Hepatocyte (in vitro differentiated cells): ENCODE data around the gene ATAT1. TPM values are rescaled to one million over a fixed set of nuclear protein-coding genes. Genes with fewer than 3 reads are reported as not detected.
"Not testable (repeated sequence)": the region's sequence is repeated elsewhere in the genome, so short reads cannot be mapped to it uniquely, and the experiment has no call there.

Source experiments
- DNase-seq: peaks from one replicate; pipeline ENCODE4 v3.0.0-alpha.2; 2016; ENCODE audit warnings: low spot score
- H2AFZ ChIP-seq: fragments of 200-600 bp; sonication (generic); 2 replicates; pipeline ENCODE4 v1.6.0; 2016; ENCODE audit warnings: antibody characterized with exemption, mild to moderate bottlenecking
- H3K27ac ChIP-seq: fragments of 200-600 bp; sonication (generic); 2 replicates; pipeline ENCODE4 v1.5.1; 2016; ENCODE audit warnings: mild to moderate bottlenecking
- H3K27me3 ChIP-seq: fragments of 200-600 bp; sonication (generic); 2 replicates; pipeline ENCODE4 v1.6.1; 2016
- H3K36me3 ChIP-seq: fragments of 200-600 bp; sonication (generic); replicated peaks from 2 replicates; pipeline ENCODE4 v1.5.1; 2016; ENCODE audit warnings: low read depth; ENCODE audit not compliant: insufficient read depth
- H3K4me1 ChIP-seq: fragments of 200-600 bp; sonication (generic); 2 replicates; pipeline ENCODE4 v1.5.1; 2016; ENCODE audit warnings: mild to moderate bottlenecking, moderate library complexity; ENCODE audit not compliant: insufficient read depth
- H3K4me2 ChIP-seq: fragments of 200-600 bp; sonication (generic); 2 replicates; pipeline ENCODE4 v1.6.0; 2016
- H3K4me3 ChIP-seq: fragments of 200-600 bp; sonication (generic); 2 replicates; pipeline ENCODE4 v1.5.1; 2016; ENCODE audit warnings: mild to moderate bottlenecking
- H3K79me2 ChIP-seq: fragments of 200-600 bp; sonication (generic); 2 replicates; pipeline ENCODE4 v1.6.0; 2017; ENCODE audit warnings: mild to moderate bottlenecking
- H3K9me2 ChIP-seq: fragments of 200-600 bp; sonication (generic); replicated peaks from 2 replicates; pipeline ENCODE4 v1.6.0; 2017; ENCODE audit warnings: mild to moderate bottlenecking; ENCODE audit not compliant: insufficient read depth
- H3K9me3 ChIP-seq: fragments of 200-600 bp; sonication (generic); 2 replicates; pipeline ENCODE4 v1.5.1; 2016; ENCODE audit warnings: low read depth, mild to moderate bottlenecking
- H4K20me1 ChIP-seq: fragments of 200-600 bp; sonication (generic); 2 replicates; pipeline ENCODE4 v1.6.0; 2016; ENCODE audit warnings: mild to moderate bottlenecking; ENCODE audit not compliant: insufficient read depth, poor library complexity, severe bottlenecking
- EZH2 ChIP-seq: fragments of 200-600 bp; sonication (generic); IDR thresholded peaks from 2 replicates; pipeline ENCODE4 v1.6.1; 2016; ENCODE audit warnings: antibody characterized with exemption, mild to moderate bottlenecking, borderline replicate concordance
- EZH2phosphoT487 ChIP-seq: fragments of 200-600 bp; sonication (generic); IDR thresholded peaks from one replicate; pipeline ENCODE4 v1.6.1; 2018; ENCODE audit warnings: antibody characterized with exemption, mild to moderate bottlenecking, low read depth, moderate library complexity; ENCODE audit not compliant: unreplicated experiment, severe bottlenecking
- WGBS: methylation state at CpG from one replicate; pipeline ENCODE4 v1.1.6; 2016; ENCODE audit warnings: low lambda C conversion rate; ENCODE audit errors: missing lambda C conversion rate; 5-methylcytosine and 5-hydroxymethylcytosine counted together
- polyA plus RNA-seq: library from polyadenylated mRNA; unstranded; fragments of >200 nt; fragmentation: Nextera tagmentation; extraction: Ambion mirVana; gene quantifications from 2 replicates; pipeline ENCODE4 v1.2.1, GENCODE V29; 2016
- total RNA-seq: library from RNA; depleted of rRNA; stranded (reverse); fragments of >200 nt; gene quantifications from 2 replicates; pipeline ENCODE4 v1.2.3, GENCODE V29; 2014
- TF ChIP-seq, protein P1 (sequence below): fragments of 200-600 bp; sonication (generic); IDR thresholded peaks from 2 replicates; pipeline ENCODE4 v1.5.1; 2016; ENCODE audit warnings: antibody characterized with exemption, mild to moderate bottlenecking; ENCODE audit not compliant: poor library complexity

The ATAT1 gene
- total and polyA plus RNA-seq, 2 experiments from 2014 or later: 7.0 to 18.3 TPM

DNA sequence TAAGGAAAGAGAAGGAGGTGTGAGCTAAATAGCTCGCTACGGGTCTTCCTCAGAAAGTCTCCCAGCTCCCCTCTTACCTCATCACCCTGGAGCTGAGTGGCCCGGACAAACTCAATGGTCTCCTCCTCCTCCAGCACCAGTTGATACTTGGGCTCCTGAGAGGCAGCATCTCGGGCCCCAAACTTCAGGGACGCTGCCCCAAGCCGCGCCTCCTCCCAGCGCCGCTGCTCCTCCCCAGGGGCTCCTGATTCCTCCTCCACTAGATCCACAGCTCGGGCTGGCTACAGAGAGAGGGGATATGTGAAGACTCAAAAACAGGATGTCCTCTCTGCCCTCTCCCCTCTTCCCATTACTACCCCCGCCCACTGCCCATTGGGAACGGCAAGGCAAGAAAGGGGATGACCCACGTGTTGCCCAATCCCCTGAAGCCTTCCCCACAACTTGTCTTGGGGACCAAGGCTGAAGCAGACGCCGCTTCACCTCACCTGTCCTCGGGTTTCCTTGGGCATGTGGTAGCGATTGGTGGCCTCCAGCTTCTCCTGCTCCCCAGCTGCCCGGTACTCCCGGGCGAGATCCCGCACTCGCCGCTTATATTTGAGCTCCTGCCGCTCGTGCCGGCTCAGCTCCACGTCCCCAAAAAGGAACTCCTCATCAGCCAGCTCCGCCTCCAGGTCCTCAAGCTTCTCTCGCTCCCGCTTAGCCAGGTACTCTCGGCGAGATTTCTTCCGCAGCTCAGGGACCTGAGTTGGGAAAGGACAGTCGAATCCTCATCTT lies 38.5 kb downstream of the ATAT1 start:
- no peaks in the 10 kb centered on the region for H3K9me2 ChIP-seq
- H4K20me1 ChIP-seq: no peaks in the 10 kb centered on the region
- WGBS: 96% methylated on average over 34 of the region's 34 CpGs
- no peak for TF ChIP-seq EZH2phosphoT487
- TF ChIP-seq, protein P1, sequence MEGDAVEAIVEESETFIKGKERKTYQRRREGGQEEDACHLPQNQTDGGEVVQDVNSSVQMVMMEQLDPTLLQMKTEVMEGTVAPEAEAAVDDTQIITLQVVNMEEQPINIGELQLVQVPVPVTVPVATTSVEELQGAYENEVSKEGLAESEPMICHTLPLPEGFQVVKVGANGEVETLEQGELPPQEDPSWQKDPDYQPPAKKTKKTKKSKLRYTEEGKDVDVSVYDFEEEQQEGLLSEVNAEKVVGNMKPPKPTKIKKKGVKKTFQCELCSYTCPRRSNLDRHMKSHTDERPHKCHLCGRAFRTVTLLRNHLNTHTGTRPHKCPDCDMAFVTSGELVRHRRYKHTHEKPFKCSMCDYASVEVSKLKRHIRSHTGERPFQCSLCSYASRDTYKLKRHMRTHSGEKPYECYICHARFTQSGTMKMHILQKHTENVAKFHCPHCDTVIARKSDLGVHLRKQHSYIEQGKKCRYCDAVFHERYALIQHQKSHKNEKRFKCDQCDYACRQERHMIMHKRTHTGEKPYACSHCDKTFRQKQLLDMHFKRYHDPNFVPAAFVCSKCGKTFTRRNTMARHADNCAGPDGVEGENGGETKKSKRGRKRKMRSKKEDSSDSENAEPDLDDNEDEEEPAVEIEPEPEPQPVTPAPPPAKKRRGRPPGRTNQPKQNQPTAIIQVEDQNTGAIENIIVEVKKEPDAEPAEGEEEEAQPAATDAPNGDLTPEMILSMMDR: no peak
- no peak for TF ChIP-seq EZH2
- H3K4me2 ChIP-seq: no peak overlapping the region
- no peaks in the 10 kb centered on the region for H3K4me1 ChIP-seq
- no peaks in the 10 kb centered on the region for H3K27me3 ChIP-seq
- H3K27ac ChIP-seq: no peak overlapping the region
- no peaks in the 10 kb centered on the region for H3K9me3 ChIP-seq
- H3K79me2 ChIP-seq: no peaks in the 10 kb centered on the region
- H3K36me3 ChIP-seq: no peaks in the 10 kb centered on the region
- no peak for DNase-seq
- no peak overlapping the region for H2AFZ ChIP-seq
- H3K4me3 ChIP-seq: no peak overlapping the region

DNA sequence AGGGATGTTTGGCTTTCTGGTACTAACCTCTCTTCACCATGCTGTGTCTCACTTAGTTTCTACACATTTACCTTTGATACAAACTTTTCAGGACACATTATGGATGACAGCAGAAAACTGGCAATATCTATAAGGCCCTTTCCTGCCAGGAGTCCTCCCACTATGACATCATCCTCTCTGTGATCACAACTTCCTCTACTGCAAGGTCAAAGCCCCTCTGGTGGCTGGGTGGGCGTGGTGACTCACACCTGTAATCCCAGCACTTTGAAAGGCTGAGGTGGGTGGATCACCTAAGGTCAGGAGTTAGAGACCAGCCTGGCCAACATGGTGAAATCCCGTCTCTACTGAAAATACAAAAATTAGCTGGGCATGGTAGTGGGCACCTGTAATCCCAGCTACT lies 39.6 kb downstream of the ATAT1 start:
- not testable (repeated sequence) for H3K9me3 ChIP-seq, H3K4me2 ChIP-seq, H2AFZ ChIP-seq, H4K20me1 ChIP-seq, H3K4me3 ChIP-seq, H3K4me1 ChIP-seq, H3K9me2 ChIP-seq, H3K79me2 ChIP-seq, DNase-seq, H3K36me3 ChIP-seq, H3K27ac ChIP-seq, H3K27me3 ChIP-seq
- WGBS: 87% methylated on average over 2 of the region's 2 CpGs

DNA sequence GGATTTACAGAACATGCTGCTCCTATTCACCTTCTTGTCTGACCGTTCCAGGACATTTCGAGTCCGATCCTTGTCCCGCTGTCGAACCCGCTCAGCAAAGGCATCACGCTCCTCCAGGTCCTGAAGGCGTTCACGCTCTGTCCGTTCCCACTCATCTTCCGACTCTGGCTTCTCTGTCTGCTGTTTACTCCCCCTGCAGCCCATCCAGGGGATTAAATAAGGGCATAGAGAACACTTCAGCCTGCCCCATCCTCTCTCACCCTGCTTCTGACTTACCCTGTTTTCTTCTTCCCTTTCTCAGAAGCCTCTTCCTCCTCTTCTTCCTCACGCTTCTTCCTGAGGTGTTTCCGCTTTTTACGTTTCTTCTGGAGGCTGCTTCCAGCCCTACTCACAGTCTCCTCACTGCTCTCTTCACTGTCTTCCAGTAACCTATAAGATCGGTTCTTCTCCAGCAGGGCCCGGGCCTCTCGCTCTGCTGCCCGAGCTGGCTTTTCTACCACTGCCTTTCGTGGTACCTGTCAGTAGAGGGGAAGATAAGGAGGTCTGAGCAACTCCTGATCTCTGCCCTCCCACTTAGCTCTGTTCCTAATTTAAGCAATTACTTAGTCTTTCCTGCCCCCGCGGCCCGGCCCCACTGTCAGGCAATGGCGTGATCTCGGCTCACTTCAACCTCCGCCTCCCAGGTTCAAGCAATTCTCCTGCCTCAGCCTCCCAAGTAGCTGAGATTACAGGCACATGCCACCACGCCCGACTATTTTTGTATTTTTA lies 44.3 kb downstream of the ATAT1 start:
- Histone ChIP-seq H4K20me1 (no peaks in the 10 kb centered on the region), H3K36me3 (no peaks in the 10 kb centered on the region), H3K9me3 (no peaks in the 10 kb centered on the region), H3K9me2 (no peaks in the 10 kb centered on the region), H3K4me3 (no peak overlapping the region), H3K27ac (no peak overlapping the region), H3K27me3 (no peaks in the 10 kb centered on the region), H3K79me2 (peaks cover 16% of the 10 kb centered on the region), H2AFZ (no peak overlapping the region), H3K4me2 (peak overlapping the region; percentile 90), H3K4me1 (peaks cover 8% of the 10 kb centered on the region)
- TF ChIP-seq EZH2: no peak
- TF ChIP-seq, protein P1: peak; percentile 8
- no peak for DNase-seq
- 95% methylated on average over 27 of the region's 27 CpGs for WGBS
